Measurements from ENCODE around the gene FOXRED1. TPM values are rescaled to one million over a fixed set of nuclear protein-coding genes. Genes with fewer than 3 reads are reported as not detected.

The FOXRED1 gene
- total and polyA plus RNA-seq, 2 of the 13 experiments (the other 11 are each of a cell fraction or from before 2014, with no cell fraction given) = 29.6 to 42.9 TPM

DNA sequence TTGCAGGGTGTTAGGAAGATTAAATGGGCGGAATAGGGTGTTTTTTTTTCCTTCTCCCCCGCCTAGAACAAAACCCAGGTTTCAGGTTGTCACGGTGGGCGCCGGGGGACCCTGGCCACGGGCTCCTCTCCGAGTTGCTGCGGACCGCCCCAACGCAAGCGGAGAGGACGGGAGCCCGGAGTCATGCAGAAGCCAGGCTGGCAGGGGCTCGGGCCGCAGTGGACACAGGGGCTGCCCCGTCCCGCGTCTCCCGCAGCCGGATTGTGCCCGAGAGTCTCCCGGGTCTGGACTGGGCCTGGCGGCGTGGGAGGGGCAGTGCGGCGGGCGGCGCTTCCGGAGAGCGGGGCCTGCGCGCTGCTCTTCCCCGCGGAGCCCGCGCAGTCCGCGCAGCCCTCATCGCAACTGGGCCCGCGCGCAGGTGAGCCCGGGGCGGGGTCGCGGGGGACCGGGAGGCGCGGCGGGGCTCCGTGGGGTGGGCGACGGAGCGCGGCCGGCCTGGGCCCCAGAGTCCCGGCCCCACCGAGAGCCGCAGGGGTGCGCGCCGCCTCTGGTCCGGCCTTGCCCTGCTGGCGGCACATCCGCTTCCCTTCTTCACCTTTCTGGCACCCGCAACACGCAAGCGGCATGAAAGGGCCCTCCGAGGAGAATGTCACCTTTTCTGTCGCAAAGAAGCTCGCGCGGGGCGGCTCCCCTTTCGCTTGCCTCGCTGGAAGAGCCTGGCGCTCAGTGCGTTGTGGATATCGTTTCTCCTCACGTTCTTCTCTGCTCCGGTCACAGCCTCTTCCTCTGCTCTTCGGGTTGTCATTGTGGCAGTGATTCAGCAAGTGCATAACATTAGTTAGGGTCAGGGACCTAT, 14.0 kb downstream of the FOXRED1 start, which contains the start of gene TIRAP (continued):
- peak; percentile 56; the same call in 1 of the 2 replicates for TF ChIP-seq ZNF331 (CRISPR knock-in tag; IDR thresholded peaks at IDR 0.05)
- TF ChIP-seq, protein P1, sequence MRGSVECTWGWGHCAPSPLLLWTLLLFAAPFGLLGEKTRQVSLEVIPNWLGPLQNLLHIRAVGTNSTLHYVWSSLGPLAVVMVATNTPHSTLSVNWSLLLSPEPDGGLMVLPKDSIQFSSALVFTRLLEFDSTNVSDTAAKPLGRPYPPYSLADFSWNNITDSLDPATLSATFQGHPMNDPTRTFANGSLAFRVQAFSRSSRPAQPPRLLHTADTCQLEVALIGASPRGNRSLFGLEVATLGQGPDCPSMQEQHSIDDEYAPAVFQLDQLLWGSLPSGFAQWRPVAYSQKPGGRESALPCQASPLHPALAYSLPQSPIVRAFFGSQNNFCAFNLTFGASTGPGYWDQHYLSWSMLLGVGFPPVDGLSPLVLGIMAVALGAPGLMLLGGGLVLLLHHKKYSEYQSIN (CRISPR knock-in tag; IDR thresholded peaks at IDR 0.05; ENCODE audit: borderline replicate concordance) = 0 out of 2 replicates have a peak, but pooled peaks have one; percentile 50
- TF ChIP-seq, protein P2, sequence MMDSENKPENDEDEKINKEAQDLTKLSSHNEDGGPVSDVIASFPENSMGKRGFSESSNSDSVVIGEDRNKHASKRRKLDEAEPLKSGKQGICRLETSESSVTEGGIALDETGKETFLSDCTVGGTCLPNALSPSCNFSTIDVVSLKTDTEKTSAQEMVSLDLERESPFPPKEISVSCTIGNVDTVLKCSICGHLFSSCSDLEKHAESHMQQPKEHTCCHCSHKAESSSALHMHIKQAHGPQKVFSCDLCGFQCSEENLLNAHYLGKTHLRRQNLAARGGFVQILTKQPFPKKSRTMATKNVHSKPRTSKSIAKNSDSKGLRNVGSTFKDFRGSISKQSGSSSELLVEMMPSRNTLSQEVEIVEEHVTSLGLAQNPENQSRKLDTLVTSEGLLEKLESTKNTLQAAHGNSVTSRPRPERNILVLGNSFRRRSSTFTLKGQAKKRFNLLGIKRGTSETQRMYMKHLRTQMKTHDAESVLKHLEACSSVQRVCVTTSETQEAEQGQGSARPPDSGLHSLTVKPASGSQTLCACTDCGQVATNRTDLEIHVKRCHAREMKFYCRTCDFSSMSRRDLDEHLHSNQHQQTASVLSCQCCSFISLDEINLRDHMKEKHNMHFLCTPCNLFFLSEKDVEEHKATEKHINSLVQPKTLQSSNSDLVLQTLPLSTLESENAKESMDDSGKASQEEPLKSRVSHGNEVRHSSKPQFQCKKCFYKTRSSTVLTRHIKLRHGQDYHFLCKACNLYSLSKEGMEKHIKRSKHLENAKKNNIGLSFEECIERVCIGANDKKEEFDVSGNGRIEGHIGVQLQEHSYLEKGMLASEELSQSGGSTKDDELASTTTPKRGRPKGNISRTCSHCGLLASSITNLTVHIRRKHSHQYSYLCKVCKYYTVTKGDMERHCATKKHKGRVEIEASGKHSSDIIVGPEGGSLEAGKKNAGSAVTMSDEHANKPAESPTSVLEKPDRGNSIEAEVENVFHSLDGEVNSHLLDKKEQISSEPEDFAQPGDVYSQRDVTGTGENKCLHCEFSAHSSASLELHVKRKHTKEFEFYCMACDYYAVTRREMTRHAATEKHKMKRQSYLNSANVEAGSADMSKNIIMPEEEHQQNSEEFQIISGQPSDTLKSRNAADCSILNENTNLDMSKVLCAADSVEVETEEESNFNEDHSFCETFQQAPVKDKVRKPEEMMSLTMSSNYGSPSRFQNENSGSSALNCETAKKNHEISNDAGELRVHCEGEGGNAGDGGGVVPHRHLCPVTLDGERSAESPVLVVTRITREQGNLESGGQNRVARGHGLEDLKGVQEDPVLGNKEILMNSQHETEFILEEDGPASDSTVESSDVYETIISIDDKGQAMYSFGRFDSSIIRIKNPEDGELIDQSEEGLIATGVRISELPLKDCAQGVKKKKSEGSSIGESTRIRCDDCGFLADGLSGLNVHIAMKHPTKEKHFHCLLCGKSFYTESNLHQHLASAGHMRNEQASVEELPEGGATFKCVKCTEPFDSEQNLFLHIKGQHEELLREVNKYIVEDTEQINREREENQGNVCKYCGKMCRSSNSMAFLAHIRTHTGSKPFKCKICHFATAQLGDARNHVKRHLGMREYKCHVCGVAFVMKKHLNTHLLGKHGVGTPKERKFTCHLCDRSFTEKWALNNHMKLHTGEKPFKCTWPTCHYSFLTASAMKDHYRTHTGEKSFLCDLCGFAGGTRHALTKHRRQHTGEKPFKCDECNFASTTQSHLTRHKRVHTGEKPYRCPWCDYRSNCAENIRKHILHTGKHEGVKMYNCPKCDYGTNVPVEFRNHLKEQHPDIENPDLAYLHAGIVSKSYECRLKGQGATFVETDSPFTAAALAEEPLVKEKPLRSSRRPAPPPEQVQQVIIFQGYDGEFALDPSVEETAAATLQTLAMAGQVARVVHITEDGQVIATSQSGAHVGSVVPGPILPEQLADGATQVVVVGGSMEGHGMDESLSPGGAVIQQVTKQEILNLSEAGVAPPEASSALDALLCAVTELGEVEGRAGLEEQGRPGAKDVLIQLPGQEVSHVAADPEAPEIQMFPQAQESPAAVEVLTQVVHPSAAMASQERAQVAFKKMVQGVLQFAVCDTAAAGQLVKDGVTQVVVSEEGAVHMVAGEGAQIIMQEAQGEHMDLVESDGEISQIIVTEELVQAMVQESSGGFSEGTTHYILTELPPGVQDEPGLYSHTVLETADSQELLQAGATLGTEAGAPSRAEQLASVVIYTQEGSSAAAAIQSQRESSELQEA (CRISPR knock-in tag; IDR thresholded peaks at IDR 0.05; ENCODE audit: not compliant biosample characterization) = peak; percentile 19
- 0 out of 2 replicates have a peak, but pooled peaks have one; percentile 14 for TF ChIP-seq SOX13 (IDR thresholded peaks at IDR 0.05)
- no peak; a peak in 1 of 4 replicates for TF ChIP-seq SOX13 (CRISPR knock-in tag; conservative IDR thresholded peaks at IDR 0.05 in 1 of 2, IDR thresholded peaks at IDR 0.05 in 1 of 2)
- TF ChIP-seq BCL6 (CRISPR knock-in tag; IDR thresholded peaks at IDR 0.05) = peak; percentile 3; the same call in 1 of the 2 replicates
- TF ChIP-seq, protein P3, sequence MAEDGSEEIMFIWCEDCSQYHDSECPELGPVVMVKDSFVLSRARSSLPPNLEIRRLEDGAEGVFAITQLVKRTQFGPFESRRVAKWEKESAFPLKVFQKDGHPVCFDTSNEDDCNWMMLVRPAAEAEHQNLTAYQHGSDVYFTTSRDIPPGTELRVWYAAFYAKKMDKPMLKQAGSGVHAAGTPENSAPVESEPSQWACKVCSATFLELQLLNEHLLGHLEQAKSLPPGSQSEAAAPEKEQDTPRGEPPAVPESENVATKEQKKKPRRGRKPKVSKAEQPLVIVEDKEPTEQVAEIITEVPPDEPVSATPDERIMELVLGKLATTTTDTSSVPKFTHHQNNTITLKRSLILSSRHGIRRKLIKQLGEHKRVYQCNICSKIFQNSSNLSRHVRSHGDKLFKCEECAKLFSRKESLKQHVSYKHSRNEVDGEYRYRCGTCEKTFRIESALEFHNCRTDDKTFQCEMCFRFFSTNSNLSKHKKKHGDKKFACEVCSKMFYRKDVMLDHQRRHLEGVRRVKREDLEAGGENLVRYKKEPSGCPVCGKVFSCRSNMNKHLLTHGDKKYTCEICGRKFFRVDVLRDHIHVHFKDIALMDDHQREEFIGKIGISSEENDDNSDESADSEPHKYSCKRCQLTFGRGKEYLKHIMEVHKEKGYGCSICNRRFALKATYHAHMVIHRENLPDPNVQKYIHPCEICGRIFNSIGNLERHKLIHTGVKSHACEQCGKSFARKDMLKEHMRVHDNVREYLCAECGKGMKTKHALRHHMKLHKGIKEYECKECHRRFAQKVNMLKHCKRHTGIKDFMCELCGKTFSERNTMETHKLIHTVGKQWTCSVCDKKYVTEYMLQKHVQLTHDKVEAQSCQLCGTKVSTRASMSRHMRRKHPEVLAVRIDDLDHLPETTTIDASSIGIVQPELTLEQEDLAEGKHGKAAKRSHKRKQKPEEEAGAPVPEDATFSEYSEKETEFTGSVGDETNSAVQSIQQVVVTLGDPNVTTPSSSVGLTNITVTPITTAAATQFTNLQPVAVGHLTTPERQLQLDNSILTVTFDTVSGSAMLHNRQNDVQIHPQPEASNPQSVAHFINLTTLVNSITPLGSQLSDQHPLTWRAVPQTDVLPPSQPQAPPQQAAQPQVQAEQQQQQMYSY (CRISPR knock-in tag; IDR thresholded peaks at IDR 0.05) = peak; percentile 57; the same call in 1 of the 2 replicates
- TF ChIP-seq, protein P4, sequence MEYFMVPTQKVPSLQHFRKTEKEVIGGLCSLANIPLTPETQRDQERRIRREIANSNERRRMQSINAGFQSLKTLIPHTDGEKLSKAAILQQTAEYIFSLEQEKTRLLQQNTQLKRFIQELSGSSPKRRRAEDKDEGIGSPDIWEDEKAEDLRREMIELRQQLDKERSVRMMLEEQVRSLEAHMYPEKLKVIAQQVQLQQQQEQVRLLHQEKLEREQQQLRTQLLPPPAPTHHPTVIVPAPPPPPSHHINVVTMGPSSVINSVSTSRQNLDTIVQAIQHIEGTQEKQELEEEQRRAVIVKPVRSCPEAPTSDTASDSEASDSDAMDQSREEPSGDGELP (IDR thresholded peaks at IDR 0.05; ENCODE audit: borderline replicate concordance, low read depth) = no peak
- peak; percentile 64 for TF ChIP-seq YY1 (IDR thresholded peaks at IDR 0.05; ENCODE audit: insufficient read depth, insufficient replicate concordance, low read depth, low read length)
- TF ChIP-seq RNF2 (conservative IDR thresholded peaks at IDR 0.05; ENCODE audit: low read depth) = no peak
- no peak for TF ChIP-seq FOXJ3 (CRISPR knock-in tag; IDR thresholded peaks at IDR 0.05; ENCODE audit: borderline replicate concordance)

Data from HepG2 (cell line).